HG03108 (cell line): ENCODE measurements around the gene MKI67.
"Not testable (repeated sequence)": the region's sequence is repeated elsewhere in the genome, so short reads cannot be mapped to it uniquely, and the experiment has no call there.

Experiments
- ATAC-seq: cut with Tn5 transposase; IDR thresholded peaks from one replicate; pipeline ENCODE4 v1.9.1; 2021; ENCODE audit warnings: moderate library complexity; ENCODE audit not compliant: unreplicated experiment

Gene MKI67

DNA sequence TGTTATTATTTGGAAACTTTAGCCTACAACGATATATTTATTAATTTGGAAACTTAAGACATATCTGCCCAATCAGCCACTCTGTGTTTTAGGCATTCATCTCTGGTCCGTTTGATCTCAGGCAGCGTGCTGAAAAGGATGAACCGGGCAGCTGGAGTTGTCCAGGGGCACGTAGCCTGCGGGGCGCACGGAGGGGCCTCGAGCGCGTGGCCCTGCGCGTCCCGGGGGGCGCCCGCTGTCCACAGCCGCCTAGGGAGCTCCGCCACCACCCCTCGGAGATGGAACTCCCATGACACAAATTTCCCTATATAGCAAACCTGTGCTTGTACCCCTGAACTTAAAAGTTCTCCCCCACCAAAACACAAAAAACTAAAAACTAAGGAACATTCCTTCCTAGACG is 24.3 kb upstream of the MKI67 start:
- no peak for ATAC-seq

GRCh38 chr10:128150045-128150493 is 23.8 kb upstream of the MKI67 start:
- ATAC-seq: peak; percentile 91

- no peak for ATAC-seq
Measured at GRCh38 chr10:128149267-128150014, 23.2 kb upstream of the MKI67 start.

- ATAC-seq: no peak
Measured at GRCh38 chr10:128147669-128148068, 21.4 kb upstream of the MKI67 start.

DNA sequence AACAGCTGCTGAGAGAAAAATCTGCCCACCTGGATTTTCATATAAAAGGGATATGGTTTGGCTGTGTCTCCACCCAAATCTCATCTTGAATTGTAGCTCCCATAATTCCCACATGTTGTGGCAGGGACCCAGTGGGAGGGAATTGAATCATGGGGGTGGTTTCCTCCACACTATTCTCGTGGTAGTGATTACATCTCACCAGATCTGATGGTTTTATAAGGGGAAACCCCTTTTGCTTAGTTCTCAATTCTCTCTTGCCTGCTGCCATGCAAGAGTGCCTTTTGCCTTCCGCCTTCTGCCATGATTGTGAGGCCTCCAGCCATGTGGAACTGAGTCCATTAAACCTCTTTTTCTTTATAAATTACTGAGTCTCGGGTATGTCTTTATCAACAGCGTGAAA is 20.8 kb upstream of the MKI67 start:
- peak; percentile 46 for ATAC-seq

DNA sequence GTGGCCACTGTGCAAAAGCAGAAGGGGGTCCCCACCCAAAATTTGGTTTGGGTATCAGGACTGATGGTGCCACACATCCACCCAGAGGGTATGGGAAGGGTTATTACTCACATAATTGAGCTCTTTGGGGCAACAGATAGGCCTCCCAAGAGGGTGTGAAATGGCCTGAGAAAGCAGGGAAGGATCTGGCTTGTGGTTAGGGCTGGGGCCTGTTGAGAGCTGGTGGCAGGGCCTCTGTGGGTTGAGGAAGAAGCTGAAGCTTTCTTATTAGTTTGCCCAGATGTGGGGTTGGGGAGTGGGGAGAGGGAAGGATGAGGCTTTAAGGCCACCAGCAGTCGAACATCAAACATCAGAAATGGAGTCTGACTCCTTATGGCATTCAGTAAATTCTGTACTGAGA is 18.3 kb upstream of the MKI67 start:
- no peak for ATAC-seq

DNA sequence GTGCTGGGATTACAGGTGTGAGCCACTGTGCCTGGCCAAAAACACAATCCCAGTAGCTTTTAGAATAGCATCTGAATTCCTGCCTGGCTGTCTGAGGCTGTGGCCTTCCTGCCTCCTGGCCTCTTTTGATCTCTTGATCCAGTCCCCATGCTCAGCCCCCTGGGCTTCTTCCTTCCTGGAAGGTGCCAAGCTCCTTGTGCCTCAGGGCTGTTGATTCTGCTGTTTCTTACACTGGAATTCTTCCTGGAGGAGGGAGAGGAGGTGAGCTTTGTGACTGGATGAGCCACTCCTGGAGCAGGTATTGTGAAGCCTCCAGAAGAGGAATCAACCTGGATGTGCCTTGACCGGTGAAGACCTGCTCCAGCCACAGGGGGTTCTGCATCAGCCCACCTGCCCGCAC is 17.3 kb upstream of the MKI67 start:
- no peak for ATAC-seq

GRCh38 chr10:128140425-128140824 is 14.2 kb upstream of the MKI67 start:
- no peak for ATAC-seq

- ATAC-seq: not testable (repeated sequence)
Measured at GRCh38 chr10:128138429-128138828, 12.2 kb upstream of the MKI67 start.

- ATAC-seq: no peak
Measured at GRCh38 chr10:128137877-128138276, 11.7 kb upstream of the MKI67 start.

DNA sequence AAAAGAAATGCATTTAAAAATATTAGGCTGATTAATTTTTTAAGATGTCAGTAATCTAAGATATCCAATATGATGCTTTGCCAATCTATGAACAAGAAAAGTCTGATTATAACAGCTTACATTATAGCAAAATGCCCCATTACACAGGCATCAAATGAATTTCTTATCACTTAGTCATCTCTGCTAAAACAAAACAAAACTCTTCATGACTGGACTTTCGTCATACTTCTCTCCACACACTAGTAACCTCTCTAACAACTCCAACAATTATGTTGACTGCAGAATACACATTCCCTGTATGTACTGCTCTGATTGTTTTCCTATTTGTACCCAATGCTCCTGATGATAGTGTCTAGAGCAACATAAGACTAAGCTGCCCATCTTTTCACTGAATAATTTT is 3.8 kb upstream of the MKI67 start:
- no peak for ATAC-seq

GRCh38 chr10:128128582-128128981 is 2.4 kb upstream of the MKI67 start:
- no peak for ATAC-seq

GRCh38 chr10:128125416-128125943 is 743 bp downstream of the MKI67 start:
- no peak for ATAC-seq

- ATAC-seq: no peak
Measured at GRCh38 chr10:128124813-128125403, 1.3 kb downstream of the MKI67 start.

DNA sequence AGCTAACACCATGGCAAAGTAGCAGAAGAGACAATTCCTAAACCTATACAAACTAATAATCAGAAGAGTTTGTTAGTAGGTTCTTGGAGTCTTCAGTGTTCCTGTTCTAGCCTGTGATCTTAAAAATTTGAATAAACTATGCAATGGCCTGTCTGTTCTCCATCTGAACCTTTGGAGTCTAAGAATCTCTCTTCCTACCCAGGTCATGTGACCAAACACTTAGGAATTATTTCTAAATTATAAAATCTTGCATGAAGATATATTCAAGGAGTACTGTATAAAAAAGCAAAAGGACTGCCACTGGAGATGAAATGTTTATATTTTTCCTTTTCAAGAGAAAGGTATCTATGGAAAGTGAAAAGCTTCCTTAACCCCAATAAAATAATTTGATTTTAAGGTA is 2.4 kb downstream of the MKI67 start:
- ATAC-seq: no peak

DNA sequence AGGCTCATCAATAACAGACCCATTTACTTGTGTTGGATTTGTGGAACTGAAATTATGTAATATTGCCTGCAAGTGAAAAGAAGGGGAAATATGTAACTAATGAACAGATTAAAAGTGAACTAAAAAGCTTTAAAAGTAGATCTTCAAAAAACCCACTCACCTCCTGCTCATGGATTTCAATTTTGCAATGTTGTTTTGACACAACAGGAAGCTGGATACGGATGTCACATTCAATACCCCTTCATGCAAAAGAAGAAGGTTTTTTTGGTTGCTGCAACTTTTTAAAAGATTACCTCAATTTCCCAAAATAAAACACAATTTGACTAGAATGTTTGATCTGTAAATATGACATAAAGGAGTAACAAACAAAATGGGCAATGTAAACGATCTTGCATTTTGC is 3.3 kb downstream of the MKI67 start:
- ATAC-seq: no peak

GRCh38 chr10:128121750-128122412 is 4.3 kb downstream of the MKI67 start:
- no peak for ATAC-seq

GRCh38 chr10:128116851-128117615 is 9.2 kb downstream of the MKI67 start:
- no peak for ATAC-seq

DNA sequence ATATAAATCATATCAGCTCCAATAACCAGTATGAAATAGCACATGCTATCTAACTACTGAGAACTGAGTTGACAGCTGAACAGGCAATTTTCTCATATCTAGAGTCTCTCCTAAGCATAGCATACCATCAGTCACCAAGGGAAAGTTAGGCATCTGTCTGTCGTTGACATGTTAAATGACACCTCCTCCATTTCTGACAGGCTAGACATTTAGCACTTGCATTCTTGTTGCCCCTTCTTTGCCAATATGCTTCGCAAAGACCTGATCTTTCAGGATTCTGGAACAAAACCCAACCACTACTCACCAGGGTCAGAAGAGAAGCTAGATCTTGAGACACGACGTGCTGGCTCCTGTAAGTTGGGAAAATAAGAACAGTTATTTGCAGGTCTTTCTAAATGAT is 10.0 kb downstream of the MKI67 start:
- ATAC-seq: no peak

DNA sequence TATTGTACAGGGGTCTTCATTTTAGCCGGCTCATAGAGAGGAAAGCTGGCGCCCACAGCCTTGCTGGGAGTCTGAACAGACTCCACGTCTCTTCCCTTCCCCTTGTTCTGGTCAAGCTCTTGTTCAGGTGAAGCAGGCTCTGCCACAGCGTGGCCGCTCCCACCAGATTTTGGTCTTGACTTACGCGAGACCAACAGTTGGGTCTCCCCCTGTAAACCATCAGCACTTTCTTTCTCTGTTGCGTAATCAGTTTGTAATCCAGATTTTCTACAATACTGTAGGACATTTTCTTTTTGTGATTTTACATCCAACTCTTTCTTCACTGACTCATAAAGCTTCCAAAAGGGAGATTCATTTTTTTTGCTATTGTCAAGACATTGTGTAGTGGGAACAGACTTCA is 10.9 kb downstream of the MKI67 start:
- ATAC-seq: no peak

DNA sequence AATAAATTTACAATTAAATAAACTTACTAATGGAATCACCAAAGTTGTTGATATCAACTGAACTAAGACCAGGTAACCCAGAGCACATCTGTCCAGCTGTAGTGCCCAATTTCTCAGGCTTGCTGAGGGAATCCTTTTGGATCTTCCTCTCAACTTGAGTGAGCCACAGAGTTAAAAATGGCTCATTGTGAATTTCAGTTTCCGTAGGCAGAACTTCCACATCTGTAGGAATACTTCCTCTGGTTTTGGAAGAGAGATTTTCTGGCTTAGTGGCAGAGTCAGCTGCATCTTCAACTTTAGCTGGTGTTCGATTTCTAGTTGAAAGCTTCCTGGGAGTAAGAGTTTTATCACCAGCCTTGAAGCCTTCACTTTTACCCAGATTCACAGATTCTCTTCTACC is 11.3 kb downstream of the MKI67 start:
- ATAC-seq: no peak
